ENCODE measurements around the gene CLEC2D.

Gene CLEC2D

GRCh38 chr12:9745199-9745598 lies 75.7 kb downstream of the CLEC2D start:
- no peak for TF ChIP-seq CTCF (IDR thresholded peaks at IDR 0.05; ENCODE audit: borderline replicate concordance, control extremely low read depth, extremely low read depth, insufficient read depth, missing control alignments)
- no peak for DNase-seq (ENCODE audit: low spot score)
- in situ Hi-C loops (cut with MboI; ENCODE audit: low sequenced_read_pairs, unreplicated experiment) = loop anchor here (5.0 to 10.0 kb wide), 2 partner anchors 57 to 180 kb away; no protein-coding TSS in a partner anchor

All from GM13976 (cell line).